DND-41 (cell line): ENCODE results near the gene FUBP3.

Source experiments
- CTCF ChIP-seq: IDR thresholded peaks from 2 replicates; pipeline ENCODE4 v1.5.1; 2012; ENCODE audit warnings: borderline replicate concordance, low read length, moderate library complexity, mild to moderate bottlenecking; ENCODE audit not compliant: poor library complexity, severe bottlenecking; ENCODE audit errors: extremely low read depth
- EZH2 ChIP-seq: IDR thresholded peaks from 3 replicates; pipeline ENCODE4 v1.6.1; 2012; ENCODE audit warnings: borderline replicate concordance, low read depth, mild to moderate bottlenecking, moderate library complexity, low read length, inconsistent platforms; ENCODE audit not compliant: severe bottlenecking

DNA sequence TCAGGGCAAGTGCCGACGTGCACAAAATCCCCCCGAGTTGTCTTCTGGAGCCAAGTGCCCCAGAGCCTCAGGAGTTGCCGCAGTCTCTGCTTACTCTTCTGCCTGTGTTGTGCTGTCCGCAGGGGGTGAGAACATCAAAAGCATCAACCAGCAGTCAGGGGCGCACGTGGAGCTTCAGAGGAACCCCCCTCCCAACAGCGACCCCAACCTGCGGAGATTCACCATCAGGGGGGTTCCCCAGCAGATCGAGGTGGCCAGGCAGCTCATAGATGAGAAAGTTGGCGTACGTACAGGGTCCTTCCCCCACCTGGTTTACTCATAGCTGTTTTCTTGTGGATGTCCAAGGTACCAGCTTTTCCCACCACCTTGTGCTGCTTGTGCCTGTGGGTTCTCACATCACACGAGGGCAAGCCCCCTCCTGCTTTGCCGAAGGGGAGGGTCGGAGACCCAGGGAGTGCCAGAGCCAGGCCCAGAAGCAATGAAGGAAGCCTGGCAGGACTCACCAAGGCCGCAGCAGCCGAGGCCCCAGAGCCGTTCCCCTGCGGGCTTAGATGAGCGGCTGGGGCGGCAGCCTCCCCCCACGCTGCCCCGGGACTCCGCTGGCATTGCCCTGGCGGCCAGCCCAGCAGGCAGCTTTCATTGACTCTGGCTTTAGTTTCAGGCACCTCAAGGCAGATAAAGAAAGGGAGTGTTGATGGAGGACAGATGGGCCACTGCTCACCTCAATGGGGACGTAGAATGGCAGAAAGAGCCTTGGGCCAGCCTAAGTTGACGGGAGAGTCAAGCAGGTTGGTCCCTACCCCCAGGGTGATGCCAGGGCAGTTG lies 51.3 kb downstream of the FUBP3 start:
- TF ChIP-seq CTCF (no peak), EZH2 (no peak)
